ENCODE data around the gene MAP6.

Gene MAP6

GRCh38 chr11:75565916-75566762 is 102.7 kb downstream of the MAP6 start:
- no peak for DNase-seq

GRCh38 chr11:75565221-75565814 is 103.5 kb downstream of the MAP6 start:
- peak; percentile 90 for DNase-seq

DNA sequence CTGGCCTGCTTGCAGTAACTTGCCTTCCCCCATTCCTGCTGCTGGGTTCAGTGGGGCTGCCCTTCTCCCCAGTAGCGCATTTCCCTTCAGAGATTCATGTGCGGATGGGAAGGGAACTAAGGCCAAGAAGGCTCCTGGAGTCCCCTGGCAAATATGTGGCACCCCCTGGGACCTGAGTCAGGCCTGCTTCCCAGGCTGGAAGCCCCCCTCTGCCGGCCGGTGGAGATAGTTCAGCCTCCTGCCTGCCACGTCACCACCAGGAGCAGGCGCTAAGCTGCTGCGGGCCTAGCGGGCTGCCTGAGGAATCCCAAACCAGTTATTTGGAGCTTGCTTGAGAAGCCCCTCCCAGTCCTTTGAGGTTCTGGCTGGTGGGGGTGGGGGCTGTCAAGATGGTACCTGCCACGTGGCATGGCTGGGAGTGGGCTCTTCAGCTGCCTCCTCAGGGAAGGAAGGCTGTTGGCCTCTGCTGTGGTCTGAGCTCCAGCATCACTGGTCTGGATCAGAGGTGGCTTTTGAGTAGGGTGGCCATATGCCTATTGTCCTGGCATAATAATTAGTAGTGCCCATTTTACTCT is 104.8 kb downstream of the MAP6 start:
- peak; percentile 96 for DNase-seq

DNA sequence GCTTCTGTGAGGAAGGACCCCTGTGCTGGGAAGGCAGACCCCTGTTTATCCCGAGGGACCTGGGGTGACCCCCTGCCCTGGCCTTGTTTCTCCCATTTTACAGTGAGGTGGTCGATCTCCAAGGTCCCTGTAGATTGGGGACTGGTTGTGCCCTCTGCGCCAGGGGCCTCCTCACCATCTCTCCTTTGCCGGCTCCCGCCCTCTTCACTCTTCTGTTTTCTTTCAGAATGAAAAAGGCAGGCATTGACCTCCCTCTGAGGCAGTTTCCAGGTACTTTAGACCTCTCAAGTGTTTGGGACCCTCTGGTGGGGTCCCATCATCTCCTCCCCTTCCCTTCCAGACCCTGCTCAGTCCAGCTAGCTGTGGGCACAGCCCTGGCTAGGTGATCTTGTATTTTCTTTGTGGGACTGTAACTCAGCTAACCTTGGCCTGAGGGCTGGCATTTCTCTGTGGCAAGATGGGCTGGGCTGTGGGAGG is 105.3 kb downstream of the MAP6 start:
- no peak for DNase-seq

DNA sequence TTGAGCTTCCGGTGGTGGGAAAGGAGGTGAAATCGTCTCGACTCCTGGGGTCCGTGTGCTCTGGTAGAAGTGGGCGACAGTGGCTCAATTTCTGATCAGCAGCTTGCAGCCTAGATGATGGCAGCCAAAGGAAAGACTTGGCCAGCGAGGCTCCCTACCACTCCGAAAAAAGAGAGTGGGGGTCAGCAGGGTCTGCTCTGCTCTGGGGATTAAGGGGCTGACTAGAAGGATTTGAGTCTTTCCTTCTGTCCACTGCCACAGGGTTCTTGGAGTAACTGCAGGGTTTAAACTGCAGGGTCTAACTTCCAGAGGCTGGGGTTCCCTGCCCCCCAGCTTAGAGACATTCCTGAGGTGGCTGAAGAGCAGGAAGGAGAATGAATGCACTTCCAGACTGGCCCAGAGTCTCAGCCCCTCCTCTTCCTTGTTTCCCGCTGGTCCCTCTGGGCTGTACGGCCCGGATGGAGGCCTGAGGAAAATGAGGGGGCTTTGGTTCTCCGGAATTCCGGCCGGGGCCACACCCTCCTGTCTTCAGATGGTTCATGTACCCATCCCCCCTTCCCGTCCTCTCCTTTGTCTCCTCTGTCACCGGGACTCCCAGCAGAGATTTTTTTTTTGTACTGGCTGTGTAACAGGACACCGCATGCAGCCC is 105.9 kb downstream of the MAP6 start:
- peak; percentile 89 for DNase-seq

DNA sequence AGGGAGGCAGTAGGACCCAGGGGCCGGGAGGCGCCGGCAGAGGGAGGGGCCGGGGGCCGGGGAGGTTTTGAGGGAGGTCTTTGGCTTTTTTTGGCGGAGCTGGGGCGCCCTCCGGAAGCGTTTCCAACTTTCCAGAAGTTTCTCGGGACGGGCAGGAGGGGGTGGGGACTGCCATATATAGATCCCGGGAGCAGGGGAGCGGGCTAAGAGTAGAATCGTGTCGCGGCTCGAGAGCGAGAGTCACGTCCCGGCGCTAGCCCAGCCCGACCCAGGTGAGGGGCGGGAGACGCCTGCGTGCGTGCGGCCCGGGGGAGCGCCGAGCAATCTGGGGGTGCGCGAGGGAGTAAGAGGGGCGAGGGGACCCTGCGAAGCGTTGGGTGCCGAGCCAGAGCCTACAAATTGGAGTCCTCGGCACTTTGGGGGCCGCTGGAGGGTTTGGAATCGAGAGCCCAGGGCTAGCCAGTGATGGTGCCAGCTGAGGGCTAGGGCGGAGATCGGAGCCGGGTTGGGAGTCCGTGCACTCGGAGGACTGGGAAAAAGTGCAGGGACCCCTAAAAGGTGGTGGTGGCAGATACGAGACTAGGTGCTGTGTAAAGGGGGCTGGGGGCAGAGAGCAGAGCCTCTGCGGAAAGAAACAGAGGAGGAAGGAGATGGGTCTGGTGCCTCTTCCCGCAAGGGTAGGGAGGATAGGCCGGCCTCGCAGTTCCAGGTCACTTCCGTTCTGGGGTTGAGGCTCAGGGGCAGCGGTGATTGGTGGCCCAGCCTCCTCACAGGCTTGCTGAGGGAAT is 106.6 kb downstream of the MAP6 start, which contains the start of gene SERPINH1:
Gene SERPINH1, plus strand, starts transcription at position 206 of the 788 bp plus-strand sequence. CDS start 4,097 bp downstream, outside the sequence.
- peak; percentile 94 for DNase-seq

- no peak for DNase-seq
Measured at GRCh38 chr11:75561426-75562047, 107.3 kb downstream of the MAP6 start.

- peak; percentile 70 for DNase-seq
Measured at GRCh38 chr11:75560644-75561043, 108.2 kb downstream of the MAP6 start.

DNA sequence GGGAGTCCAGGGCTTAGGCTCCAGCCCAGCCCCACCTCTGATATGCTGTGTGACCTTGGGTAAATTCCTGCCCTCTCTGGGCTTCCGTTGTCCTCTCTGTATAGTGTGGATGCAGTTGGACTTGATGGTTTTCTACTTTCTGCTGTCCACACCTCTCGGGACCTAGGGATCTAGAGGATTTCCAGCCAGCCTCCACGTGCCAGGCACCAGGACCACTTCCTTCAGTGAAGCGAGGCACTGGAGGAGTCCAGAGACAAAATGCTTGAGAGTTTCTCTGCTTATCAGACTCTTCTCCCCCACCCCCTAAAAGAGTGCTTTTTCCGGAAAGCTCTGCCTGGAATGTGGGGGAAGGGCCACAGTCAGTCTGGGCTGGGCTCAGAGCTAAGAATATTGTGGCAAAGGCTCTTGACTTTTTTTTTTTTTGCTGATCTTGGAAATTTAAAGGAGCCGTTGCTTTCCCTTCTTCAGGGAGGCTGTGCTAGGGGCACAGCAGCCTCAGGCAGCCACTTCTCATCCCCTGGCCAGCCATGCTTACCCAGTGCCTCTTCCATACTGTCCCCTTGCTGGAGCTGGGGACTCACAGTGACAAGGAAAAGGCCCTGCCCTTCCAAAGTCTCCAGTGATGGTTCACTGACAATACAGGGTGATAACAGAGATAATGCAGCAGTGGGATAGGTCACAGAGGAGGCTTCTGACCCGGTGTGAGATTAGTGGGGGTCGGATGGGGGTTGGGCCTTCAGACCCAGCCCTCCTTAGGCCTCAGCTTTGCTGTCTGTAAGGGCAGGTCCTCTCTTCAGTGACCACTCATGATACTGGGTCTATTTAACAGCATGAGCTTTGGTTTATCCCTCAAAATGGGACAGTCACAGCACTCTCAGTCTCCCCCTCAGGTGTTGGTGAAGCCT is 109.6 kb downstream of the MAP6 start:
- peak; percentile 92 for DNase-seq

DNA sequence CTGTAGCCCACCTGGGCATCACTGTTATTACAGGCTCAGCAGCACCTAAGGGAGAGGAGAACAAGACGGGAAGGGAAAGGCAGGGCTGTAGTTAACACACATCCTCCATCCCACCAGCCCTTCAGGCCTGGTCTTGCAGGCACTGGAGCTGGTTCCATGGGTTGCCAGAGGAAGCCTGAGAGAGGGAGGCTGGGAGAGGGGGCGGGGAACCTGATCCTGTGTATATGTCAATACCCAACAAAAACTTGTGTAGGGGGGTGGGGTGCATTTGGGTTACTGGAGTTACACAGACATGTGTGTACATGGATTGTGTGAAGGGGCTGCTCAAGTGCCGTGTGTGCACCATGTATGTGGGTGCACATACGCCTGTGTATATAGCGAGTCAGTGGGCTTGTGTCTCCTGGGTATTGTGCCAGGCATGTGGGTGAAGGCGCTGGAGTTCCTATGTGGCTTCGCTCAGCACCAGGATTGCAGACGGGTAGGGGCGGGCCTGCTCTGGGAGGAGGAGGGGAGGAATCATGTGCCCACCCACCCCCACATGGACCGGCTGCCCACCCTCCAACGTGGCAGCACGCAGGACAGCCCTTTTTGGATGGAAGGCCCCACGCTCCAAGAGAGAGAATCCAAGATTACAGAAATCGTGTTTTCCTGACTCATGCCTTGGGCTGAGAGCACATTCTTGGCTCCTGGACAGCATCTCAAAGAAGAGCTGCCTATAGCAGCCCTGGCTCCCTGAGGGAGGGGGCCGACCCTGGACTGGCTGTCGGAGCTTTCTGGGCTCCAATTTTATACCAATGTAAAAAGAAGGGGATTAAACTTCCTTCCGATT is 111.0 kb downstream of the MAP6 start:
- peak; percentile 97 for DNase-seq

DNA sequence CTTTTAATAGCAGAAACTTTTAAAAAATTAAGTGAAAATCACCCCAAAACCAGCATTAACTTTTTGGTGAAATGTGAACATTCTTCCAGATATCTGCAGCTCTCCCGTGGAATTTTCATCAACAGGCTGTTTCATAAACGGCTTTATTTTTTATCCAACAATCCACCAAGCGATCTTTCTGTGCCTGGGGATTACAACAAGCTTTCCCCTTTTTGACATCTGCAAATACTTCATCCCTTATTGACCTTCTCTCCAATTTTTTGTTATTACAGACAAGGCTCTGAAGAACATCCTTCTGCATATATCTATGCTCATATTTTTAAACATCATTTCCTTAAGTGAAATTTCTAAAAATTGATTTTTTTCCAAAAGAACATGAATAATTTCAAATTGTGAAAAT is 112.6 kb downstream of the MAP6 start:
- no peak for DNase-seq

DNA sequence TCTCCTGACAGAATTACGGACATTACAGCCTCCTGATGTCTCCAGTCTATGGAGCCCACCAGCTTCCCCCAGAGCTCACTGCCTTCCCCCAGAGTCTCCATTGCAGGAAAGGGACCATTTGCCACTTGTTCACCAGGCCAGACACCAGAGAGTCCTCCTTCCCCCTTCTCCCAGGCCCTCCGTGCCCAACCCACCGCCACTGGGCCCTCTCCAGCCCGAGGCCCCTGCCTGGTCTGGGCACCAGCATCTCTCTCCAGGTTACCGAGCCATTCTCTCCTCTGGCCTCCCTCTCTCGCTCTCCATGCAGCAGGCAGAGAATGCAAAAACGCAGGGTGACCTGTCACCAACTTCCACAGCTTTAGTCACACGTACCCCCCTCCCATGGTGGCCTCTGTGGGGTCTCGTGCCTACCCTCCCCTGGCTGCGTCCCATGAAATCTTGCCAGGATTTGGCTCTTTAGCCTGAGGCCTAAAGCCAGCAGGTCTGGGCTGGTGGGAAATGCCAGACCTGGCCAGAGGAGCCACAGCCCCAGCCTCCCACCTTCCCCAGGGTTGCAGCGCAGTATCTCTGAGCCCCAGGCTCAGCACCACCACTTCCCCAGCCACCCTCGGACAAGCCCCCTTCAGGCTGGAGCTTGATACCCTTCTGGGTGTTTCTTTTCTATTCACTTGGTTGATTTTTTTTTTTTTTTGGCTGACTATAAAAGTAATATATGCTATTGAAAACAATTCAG is 113.6 kb downstream of the MAP6 start:
- DNase-seq = no peak

GRCh38 chr11:75554258-75555022 is 114.4 kb downstream of the MAP6 start:
- DNase-seq = peak; percentile 100

- DNase-seq = no peak
Measured at GRCh38 chr11:75553889-75554257, 115.0 kb downstream of the MAP6 start.

DNA sequence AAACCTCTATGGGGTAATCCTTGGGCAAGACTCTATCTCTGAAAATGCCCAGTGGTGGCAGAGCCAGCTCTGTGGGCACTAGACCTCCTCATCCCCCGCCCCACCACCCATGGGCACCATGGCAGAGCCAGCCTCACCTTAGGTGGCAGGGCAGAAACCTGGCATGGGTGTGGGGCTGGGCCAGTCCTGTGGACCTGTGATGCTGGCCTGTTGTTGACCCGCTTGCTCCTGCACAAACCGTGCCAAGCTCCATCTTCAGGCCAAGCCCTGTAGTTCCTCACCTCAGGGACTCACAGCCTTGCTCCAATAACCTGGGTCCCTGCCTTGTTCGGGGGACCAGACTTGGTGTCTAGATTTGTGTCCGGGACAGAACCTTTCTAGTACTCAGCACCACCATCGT is 115.7 kb downstream of the MAP6 start:
- DNase-seq = no peak

DNA sequence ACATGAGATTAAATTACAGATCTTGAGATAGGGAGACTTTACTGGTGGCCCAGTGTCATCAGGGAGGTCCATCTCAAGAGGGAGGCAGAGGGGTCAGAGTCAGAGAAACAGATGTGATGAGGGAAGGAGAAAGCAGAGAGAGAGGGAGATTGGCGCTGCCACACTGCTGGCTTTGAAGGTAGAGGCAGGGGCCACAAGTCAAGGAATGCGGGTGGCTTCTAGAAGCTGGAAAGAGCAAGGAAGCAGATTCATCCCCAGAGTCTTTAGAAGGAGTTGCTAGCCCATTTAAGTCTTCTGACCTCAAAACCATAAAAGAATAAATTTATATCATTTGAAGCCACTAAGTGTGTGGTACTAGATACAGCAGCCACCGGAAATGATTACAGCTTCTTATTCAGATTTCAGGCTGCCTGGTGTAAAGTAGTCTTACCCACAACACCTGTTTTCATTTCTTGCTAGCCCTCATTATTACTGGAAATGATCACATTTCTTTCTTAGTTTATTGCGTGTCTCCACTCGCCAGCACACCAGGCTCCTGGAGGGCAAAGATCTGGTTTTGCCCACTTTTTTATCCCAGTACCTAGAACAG is 119.4 kb downstream of the MAP6 start:
- DNase-seq = no peak

GRCh38 chr11:75548595-75549272 is 120.1 kb downstream of the MAP6 start:
- DNase-seq = no peak
